Stimulated activated naive CD8-positive, alpha-beta T cell treated with anti-CD3 and anti-CD28 coated beads, Interleukin-15, amount 100 ng/mL, for 72 hours (primary cell): ENCODE data around the gene ASPSCR1.

Experiments used
- ATAC-seq: fragments of 150-1000 bp; cut with Tn5 transposase; 2 replicates; pipeline ENCODE4 v1.10.0; 2021; ENCODE audit warnings: mild to moderate bottlenecking, moderate library complexity
- DNase-seq, 2 donors: peaks; one replicate each; pipeline ENCODE4 v3.0.0; 2021 to 2022
- H3K27ac Mint-ChIP-seq, 2 donors: one replicate each; pipeline ENCODE4 v1.8.0; 2022; ENCODE audit warnings: mild to moderate bottlenecking in 2 of 2, mixed read lengths in 2 of 2, moderate library complexity in 2 of 2
- H3K27me3 Mint-ChIP-seq: one replicate; pipeline ENCODE4 v1.8.0; 2022; ENCODE audit warnings: mixed read lengths
- H3K4me1 Mint-ChIP-seq: one replicate; pipeline ENCODE4 v1.8.0; 2022; ENCODE audit warnings: mild to moderate bottlenecking, mixed read lengths
- H3K4me3 Mint-ChIP-seq, 2 donors: one replicate each; pipeline ENCODE4 v1.8.0; 2022; ENCODE audit warnings: mild to moderate bottlenecking in 2 of 2, mixed read lengths in 2 of 2, moderate library complexity in 1 of 2
- H3K9me3 Mint-ChIP-seq, 2 donors: one replicate each; pipeline ENCODE4 v1.8.0; 2022; ENCODE audit warnings: mixed read lengths in 2 of 2

ASPSCR1 gene

DNA sequence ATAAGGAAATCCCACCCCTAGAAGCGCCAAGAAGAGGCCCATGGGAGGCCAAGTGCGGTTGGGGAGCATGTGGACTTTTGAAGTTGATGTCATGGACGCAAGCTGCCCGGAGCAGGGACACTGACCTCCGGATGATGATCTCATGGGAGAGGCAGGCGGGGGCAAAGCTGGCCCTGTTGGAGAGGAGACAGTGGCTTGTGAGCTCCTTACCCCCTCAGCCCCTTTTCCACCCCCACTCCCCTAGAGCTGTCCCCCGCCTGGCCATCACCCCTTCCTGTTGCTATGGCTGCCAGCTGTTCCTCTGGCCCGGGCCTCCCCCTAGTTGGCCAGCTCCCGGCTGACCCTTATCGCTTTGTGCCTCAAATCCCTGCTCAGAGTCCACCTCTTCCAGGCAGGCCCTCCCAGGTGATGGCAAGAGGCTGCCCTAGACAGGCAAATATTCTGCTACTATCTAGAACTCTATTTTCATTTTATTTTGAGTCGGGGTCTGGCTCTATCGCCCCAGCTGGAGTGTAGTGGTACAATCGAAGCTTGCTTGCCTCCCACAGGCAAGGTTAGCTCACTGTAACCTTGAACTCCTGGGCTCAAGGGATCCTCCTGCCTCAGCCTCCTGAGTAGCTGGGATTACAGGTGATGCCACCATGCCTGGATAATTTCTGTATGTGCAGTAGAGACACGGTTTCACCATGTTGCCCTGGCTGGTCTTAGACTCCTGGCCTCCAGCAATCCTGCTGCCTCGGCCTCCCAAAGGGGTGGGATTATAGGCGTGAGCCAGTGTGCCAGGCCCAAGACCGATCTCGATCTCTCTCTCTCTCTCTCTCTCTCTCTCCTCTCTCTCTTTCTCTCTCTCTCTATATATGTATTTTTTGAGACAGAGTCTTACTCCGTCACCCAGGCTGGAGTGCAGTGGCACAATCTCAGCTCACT is 23.0 kb upstream of the ASPSCR1 start:
- peaks cover 23% of the 10 kb centered on the region for H3K27me3 Mint-ChIP-seq
- no peak for DNase-seq
- H3K4me3 Mint-ChIP-seq: no peak overlapping the region

GRCh38 chr17:81955058-81955681 is 22.3 kb upstream of the ASPSCR1 start:
- Mint-ChIP-seq H3K4me3 (no peak overlapping the region), H3K27ac (no peak overlapping the region), H3K4me1 (peaks cover 7% of the 10 kb centered on the region), H3K27me3 (peaks cover 23% of the 10 kb centered on the region), H3K9me3 (no peaks in the 10 kb centered on the region)
- ATAC-seq: no peak
- no peak for DNase-seq

More for the DNA sequence above, 23.0 kb upstream of the ASPSCR1 start:
- peaks cover 7% of the 10 kb centered on the region for H3K4me1 Mint-ChIP-seq
- H3K27ac Mint-ChIP-seq: no peak overlapping the region
- ATAC-seq: no peak
- no peaks in the 10 kb centered on the region for H3K9me3 Mint-ChIP-seq

- Mint-ChIP-seq H3K9me3 (no peaks in the 10 kb centered on the region), H3K4me3 (no peak overlapping the region), H3K27ac (peak overlapping the region in 1 of 2 donors; percentile 48), H3K4me1 (peaks cover 7% of the 10 kb centered on the region), H3K27me3 (peaks cover 23% of the 10 kb centered on the region)
- no peak for ATAC-seq
- DNase-seq: no peak
Measured at GRCh38 chr17:81955756-81956544, 21.5 kb upstream of the ASPSCR1 start.

DNA sequence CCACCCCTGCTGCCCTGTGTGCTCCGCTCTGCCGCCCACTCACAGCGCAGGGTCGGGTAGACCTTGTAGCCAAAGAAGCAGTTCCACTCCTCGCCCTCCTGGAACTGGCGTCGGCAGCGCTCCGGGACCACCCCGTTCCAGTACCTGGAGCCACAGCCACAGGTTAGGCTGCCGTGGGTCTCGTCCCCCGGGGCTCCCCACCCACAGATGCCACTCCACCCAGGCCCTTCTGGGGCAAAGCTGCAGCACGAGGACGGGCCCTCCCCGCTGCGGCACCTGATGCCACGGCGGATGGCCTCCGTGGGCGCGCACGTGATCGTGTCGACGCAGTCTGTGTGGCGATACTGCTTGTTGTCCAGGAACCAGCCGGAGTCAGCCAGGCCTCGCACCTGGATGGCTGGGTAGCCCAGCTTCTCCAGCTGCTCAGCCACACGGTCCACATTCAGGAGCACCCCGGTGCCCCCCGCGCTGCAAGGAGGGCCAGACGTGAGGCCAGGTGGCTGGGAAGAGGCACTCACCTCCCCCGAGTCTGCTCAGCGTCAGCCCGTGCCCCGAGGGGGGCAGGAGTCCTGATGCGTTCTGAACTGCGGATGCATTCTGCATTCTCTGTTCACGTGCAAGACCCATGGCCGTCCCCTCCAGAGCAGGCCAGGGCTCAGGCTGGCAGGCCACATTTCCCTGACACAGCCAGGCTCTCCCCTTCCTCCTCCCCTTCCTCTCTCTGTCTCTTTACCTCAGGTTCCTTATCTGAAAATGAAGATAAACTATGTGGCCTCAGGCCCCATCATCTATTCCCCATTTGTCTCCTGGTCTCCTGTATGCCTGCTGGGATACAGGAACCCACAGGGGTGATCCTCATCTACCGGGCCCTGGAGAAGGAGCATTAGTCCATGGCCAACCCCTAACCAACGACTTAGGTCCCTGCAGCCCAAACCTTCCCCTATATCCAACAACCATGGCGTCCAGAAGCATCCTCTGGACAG is 20.5 kb upstream of the ASPSCR1 start:
- Mint-ChIP-seq H3K27ac (peak overlapping the region in 1 of 2 donors; percentile 48), H3K4me3 (no peak overlapping the region)

GRCh38 chr17:81957691-81958432 is 19.6 kb upstream of the ASPSCR1 start:
- Mint-ChIP-seq H3K9me3 (no peaks in the 10 kb centered on the region), H3K4me1 (peaks cover 9% of the 10 kb centered on the region), H3K27ac (no peak overlapping the region), H3K27me3 (peaks cover 35% of the 10 kb centered on the region), H3K4me3 (peak overlapping the region in 1 of 2 donors; percentile 24)
- no peak for ATAC-seq
- DNase-seq: no peak

More for the DNA sequence above, 20.5 kb upstream of the ASPSCR1 start:
- H3K4me1 Mint-ChIP-seq: peaks cover 7% of the 10 kb centered on the region
- no peaks in the 10 kb centered on the region for H3K9me3 Mint-ChIP-seq
- DNase-seq (no peak), ATAC-seq (no peak)
- H3K27me3 Mint-ChIP-seq: peaks cover 25% of the 10 kb centered on the region

DNA sequence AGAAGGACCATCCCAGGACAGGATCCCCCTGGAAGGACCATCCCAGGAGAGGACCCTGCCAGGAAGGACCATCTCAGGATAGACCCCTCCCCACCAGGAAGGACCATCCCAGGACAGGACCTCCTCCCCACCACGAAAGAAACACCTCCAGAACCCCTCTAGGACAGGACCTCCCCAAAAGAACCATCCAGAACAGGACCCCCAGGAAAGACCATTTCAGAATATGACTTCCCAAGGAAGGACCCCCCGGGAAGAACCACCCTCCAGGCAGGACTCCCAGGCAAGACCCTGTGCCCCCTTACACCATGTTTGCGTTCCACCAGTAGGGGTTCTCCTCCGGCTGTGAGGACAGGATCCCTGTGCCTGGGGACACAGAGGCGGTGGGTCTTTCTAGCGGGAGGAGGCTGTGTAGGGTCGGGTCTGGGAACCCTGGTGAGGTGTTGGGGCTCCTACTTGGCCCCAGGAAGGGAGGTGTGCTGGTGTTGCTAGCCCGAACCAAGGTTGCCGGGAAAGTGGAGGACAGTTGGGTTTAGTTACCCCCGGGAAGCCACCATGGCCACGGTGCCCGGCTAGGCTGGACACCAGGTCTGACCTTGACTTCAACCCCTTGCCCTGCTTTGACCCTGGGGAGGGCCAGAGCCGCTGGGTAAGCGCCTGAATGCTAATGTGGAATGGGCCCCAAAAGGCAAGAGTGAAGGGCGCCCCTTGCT is 18.6 kb upstream of the ASPSCR1 start:
- DNase-seq (no peak), ATAC-seq (no peak)
- Mint-ChIP-seq H3K27me3 (peaks cover 44% of the 10 kb centered on the region), H3K4me3 (peak overlapping the region; percentile 62 to 79), H3K27ac (peak overlapping the region in 1 of 2 donors; percentile 88), H3K4me1 (peaks cover 12% of the 10 kb centered on the region), H3K9me3 (no peaks in the 10 kb centered on the region)

DNA sequence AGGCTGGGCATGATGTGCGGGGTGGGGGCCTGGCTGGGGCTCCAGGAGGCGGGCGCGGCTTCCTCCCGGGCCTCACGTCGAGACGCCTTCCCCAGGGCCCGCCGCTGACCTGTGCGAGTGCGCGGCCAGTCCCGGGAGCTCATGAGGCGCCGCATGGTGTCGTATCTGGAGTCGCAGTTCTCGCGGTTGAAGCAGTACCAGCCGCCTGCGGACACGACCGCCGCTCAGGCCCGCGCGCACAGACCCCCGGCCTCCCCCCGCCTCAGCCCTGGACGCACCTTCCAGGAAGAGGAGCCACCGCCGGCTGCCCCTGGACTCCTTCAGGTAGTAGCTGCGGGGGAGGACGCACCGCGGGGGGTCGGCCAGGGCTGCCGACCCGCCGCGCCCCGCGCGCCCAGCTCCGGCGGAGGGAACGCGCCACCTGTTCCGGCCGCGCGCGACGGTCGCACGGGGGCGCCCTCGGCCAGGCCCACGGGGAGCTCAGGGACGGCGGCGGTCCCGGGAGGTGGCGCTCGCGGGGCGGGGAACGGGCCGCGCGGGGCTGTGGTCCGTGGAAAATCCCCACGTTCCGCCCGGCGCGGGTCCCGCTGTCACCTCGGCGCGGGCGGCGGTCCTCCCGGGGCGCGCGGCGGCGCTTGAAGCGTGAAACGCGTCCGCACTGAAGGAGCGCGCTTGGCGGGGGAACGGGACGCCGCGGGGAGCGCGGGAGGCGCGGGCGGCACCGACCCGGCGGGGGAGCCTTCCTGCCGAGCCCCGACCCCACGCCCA is 17.9 kb upstream of the ASPSCR1 start:
- Mint-ChIP-seq H3K9me3 (no peaks in the 10 kb centered on the region), H3K4me3 (peak overlapping the region; percentile 62 to 79), H3K4me1 (peaks cover 12% of the 10 kb centered on the region), H3K27me3 (peaks cover 52% of the 10 kb centered on the region), H3K27ac (no peak overlapping the region)
- peak; percentile 87 for ATAC-seq
- DNase-seq: peak; percentile 74 to 82

DNA sequence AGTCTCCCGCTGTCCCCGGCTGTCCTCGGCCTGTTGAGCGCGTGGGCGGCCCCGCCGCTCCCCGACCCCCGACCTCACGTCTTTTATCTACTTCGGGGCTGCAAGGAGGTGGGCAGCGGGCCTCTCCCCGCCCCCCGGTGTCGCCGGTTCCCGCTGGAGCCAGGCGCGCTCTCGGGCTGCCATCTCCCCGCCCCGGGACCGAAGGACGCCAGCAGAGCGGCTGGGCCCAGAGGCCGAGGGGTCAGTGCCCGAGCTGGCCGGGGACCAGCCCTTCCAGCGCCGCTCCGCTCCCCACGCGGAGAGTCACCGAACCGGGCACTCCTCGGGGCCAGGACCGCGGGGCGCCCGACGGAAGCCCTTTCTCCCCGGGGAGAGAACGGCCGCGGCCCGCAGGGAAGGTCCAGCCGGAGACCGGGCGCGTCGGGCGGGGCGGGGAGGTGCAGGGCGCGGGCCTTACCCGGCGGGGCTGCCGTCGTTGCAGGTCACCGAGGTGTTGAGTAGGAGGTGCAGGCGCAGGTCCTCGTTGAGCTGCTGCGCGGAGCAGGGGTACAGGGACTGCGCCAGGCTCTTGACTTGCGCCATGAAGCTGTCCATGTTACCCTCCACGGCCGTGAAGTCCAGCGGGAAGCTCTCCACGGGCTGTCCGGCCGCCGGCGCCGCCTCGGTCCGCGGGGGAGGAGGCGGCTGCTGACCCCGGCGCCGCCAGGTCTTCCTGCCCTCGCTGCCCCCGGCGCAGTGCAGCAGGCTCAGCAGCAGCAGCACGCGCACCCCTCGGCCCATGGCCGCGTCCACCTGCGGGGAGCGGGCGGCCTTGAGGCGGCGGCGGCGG is 17.1 kb upstream of the ASPSCR1 start:
- ATAC-seq: peak; percentile 11
- H3K27ac Mint-ChIP-seq: no peak overlapping the region
- DNase-seq: no peak
- H3K4me1 Mint-ChIP-seq: peaks cover 12% of the 10 kb centered on the region
- no peaks in the 10 kb centered on the region for H3K9me3 Mint-ChIP-seq
- peaks cover 53% of the 10 kb centered on the region for H3K27me3 Mint-ChIP-seq
- H3K4me3 Mint-ChIP-seq: peak overlapping the region in 1 of 2 donors; percentile 60

DNA sequence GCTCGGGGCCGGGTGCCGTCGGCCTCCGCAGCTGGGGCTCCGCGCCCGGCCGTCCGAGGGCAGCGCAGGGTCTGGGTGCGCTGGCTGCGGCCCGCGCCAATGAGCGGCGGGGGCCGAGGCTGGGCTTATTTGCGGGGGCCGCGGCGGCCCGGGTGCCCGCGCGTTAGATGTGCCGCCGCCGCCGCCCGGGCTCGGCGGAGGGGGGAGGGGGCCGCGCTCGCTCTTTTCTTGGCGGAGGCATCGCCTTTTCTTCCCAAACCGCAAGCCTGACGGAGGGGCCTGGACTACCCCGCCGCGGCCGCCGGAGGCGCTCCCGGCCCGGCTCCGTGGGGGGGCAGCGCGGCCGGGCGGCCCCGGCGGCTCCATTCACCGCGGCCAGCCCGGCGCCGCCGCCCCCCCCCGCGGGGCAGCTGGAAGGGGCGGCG is 16.3 kb upstream of the ASPSCR1 start, which contains the start of gene NOTUM:
Gene NOTUM, minus strand, starts transcription at position 101 of the 425 bp plus-strand sequence. CDS start 278 bp downstream, outside the sequence.
- peaks cover 53% of the 10 kb centered on the region for H3K27me3 Mint-ChIP-seq
- no peak within 1 kb of the TSS for H3K27ac Mint-ChIP-seq
- no peak for ATAC-seq
- peak within 1 kb of the TSS in 1 of 2 donors; percentile 60 for H3K4me3 Mint-ChIP-seq
- DNase-seq: no peak
- H3K9me3 Mint-ChIP-seq: no peaks in the 10 kb centered on the region
- peaks cover 13% of the 10 kb centered on the region for H3K4me1 Mint-ChIP-seq

DNA sequence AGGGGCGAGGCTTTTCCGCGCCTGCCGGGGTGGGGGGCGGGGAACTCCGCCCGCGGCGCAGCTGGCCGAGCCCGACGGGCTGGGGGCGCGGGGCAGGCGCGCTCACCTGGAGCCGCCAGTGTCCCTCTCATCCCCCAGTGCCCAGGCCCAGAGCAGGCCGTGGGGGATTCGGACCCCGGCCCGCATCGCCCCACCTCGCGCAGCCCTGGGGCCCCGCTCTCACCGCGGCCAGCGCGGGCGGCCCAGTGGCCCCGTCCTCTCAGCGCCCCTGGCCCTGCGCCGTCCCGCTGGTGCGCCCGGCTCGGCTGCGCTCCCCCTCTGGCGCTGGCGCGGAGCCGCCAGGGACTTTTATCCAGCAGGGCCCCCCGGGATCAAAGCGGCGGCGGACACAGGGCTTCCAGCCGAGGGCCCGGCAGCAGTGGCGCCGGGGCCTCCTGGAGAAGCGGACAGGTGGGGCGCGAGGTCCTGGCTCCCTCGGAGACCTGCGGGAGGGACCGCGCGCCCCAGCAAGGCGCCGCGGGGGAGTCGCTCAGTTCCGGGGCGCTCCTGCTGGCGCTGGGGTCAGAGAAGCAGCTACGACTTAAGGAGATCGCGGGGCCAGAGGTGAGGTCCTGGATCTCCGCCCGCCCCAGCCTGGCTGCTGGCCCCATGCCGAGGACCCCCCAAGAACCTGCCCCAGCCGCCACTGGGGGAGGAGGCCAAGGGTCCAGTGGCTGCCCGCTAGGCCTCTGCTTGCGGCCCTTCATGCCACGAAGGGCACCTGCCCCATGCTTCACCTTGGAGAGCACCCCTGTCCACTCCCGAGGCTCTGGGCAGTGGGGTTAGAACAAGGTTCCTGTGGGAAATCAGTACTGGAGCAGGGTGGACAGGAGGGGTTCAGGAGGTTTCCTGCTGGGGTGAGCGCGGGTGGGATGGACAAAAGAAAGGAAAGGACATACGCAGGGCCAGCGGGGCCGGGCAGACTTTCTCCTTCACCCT is 15.6 kb upstream of the ASPSCR1 start:
- ATAC-seq (no peak), DNase-seq (no peak)
- peaks cover 20% of the 10 kb centered on the region for H3K4me1 Mint-ChIP-seq
- H3K27ac Mint-ChIP-seq: no peak overlapping the region
- H3K4me3 Mint-ChIP-seq: no peak overlapping the region
- H3K27me3 Mint-ChIP-seq: peaks cover 53% of the 10 kb centered on the region
- no peaks in the 10 kb centered on the region for H3K9me3 Mint-ChIP-seq
